ENCODE measurements around the gene HAO2. TPM values are rescaled to one million over a fixed set of nuclear protein-coding genes. Genes with fewer than 3 reads are reported as not detected.

Gene HAO2
- total RNA-seq, 1 experiment from 2014 or later, result not detected

DNA sequence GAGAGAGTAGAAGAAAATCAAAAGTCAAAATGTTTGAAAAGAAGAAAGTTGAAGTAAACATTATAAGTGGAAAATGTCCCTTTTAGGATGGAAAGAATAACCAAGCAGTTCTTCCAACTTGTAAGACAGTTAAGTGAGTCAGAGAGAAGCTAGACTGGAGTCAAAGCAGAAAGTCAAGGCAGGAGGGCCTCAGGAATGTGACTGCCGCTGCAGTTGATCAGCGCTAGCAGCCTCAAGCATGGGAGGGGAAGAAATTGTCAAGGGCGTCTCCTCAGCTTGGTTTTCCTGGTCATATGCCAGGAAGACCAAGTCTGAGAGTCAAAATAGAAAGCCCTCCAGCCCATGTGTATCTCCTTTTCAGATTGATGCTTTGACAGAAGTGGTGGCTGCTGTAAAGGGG is 23.2 kb downstream of the HAO2 start:
- DNase-seq (ENCODE audit: low read depth, low spot score) (no peak), ATAC-seq (no peak)
- Histone ChIP-seq H3K27me3 (ENCODE audit: control insufficient read depth, insufficient read depth, low read length) (no peaks in the 10 kb centered on the region), H3K9me3 (ENCODE audit: control insufficient read depth, insufficient read depth, low read depth, low read length) (no peaks in the 10 kb centered on the region), H3K4me3 (ENCODE audit: low read depth in 2 of 2, low read length in 2 of 2) (no peak overlapping the region), H3K27ac (ENCODE audit: low read length) (no peak overlapping the region), H3K4me1 (ENCODE audit: control insufficient read depth, insufficient read depth, low read length) (no peaks in the 10 kb centered on the region), H3K36me3 (ENCODE audit: control insufficient read depth, insufficient read depth, low read length) (no peaks in the 10 kb centered on the region)
- no TSS peak for BruUV-seq (replicated peaks)
- intact Hi-C loops (cut with micrococcal nuclease; ENCODE audit: unreplicated experiment) (no loop called here), in situ Hi-C loops (cut with HindIII; ENCODE audit: low pct_unique_long_range_greater_than_20kb, low sequenced_read_pairs) (no loop called here)
- TF ChIP-seq TCF7L2 (IDR thresholded peaks at IDR 0.05; ENCODE audit: low read depth, low read length) (no peak), SIN3A (IDR thresholded peaks at IDR 0.05; ENCODE audit: borderline replicate concordance, insufficient read depth, low read depth, low read length) (no peak), POLR2AphosphoS5 (IDR thresholded peaks at IDR 0.05; ENCODE audit: low read depth, low read length) (no peak)
- TF ChIP-seq, protein P1, sequence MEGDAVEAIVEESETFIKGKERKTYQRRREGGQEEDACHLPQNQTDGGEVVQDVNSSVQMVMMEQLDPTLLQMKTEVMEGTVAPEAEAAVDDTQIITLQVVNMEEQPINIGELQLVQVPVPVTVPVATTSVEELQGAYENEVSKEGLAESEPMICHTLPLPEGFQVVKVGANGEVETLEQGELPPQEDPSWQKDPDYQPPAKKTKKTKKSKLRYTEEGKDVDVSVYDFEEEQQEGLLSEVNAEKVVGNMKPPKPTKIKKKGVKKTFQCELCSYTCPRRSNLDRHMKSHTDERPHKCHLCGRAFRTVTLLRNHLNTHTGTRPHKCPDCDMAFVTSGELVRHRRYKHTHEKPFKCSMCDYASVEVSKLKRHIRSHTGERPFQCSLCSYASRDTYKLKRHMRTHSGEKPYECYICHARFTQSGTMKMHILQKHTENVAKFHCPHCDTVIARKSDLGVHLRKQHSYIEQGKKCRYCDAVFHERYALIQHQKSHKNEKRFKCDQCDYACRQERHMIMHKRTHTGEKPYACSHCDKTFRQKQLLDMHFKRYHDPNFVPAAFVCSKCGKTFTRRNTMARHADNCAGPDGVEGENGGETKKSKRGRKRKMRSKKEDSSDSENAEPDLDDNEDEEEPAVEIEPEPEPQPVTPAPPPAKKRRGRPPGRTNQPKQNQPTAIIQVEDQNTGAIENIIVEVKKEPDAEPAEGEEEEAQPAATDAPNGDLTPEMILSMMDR (IDR thresholded peaks at IDR 0.05), result no peak
- TF ChIP-seq, protein P2, sequence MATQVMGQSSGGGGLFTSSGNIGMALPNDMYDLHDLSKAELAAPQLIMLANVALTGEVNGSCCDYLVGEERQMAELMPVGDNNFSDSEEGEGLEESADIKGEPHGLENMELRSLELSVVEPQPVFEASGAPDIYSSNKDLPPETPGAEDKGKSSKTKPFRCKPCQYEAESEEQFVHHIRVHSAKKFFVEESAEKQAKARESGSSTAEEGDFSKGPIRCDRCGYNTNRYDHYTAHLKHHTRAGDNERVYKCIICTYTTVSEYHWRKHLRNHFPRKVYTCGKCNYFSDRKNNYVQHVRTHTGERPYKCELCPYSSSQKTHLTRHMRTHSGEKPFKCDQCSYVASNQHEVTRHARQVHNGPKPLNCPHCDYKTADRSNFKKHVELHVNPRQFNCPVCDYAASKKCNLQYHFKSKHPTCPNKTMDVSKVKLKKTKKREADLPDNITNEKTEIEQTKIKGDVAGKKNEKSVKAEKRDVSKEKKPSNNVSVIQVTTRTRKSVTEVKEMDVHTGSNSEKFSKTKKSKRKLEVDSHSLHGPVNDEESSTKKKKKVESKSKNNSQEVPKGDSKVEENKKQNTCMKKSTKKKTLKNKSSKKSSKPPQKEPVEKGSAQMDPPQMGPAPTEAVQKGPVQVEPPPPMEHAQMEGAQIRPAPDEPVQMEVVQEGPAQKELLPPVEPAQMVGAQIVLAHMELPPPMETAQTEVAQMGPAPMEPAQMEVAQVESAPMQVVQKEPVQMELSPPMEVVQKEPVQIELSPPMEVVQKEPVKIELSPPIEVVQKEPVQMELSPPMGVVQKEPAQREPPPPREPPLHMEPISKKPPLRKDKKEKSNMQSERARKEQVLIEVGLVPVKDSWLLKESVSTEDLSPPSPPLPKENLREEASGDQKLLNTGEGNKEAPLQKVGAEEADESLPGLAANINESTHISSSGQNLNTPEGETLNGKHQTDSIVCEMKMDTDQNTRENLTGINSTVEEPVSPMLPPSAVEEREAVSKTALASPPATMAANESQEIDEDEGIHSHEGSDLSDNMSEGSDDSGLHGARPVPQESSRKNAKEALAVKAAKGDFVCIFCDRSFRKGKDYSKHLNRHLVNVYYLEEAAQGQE (IDR thresholded peaks at IDR 0.05; ENCODE audit: insufficient read depth in 1 of 2, low read depth in 2 of 2, low read length in 1 of 2), result no peak
- CTCF ChIA-PET, result no interaction called here
- POLR2A ChIA-PET, result no interaction called here

DNA sequence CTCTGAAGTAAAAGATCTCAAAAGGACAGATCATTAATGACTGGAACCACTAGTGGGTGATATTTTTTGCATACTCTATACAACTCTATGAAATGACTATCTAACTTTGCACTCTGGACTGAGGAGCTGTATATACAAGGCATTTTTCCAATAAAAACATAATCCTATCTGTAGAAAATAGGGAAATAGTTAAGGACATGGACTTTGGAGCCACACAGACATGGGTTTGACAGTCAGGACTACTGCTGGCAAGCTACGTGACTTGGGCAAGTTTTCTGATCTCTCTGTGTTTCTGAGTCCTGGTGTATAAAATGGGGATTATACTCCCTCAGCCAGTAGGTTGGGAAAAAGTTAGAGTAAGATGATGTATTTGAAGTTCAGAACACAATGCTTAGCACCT is 25.5 kb downstream of the HAO2 start:
- H3K27me3 ChIP-seq (ENCODE audit: control insufficient read depth, insufficient read depth, low read length), result no peaks in the 10 kb centered on the region
- no peak overlapping the region for H3K4me3 ChIP-seq (ENCODE audit: low read depth in 2 of 2, low read length in 2 of 2)
- in situ Hi-C loops (cut with HindIII; ENCODE audit: low pct_unique_long_range_greater_than_20kb, low sequenced_read_pairs) (no loop called here), intact Hi-C loops (cut with micrococcal nuclease; ENCODE audit: unreplicated experiment) (no loop called here)
- ChIA-PET CTCF (no interaction called here), POLR2A (no interaction called here)
- DNase-seq (ENCODE audit: low read depth, low spot score) (no peak), ATAC-seq (no peak)
- no peak for TF ChIP-seq SIN3A (IDR thresholded peaks at IDR 0.05; ENCODE audit: borderline replicate concordance, insufficient read depth, low read depth, low read length)
- no TSS peak for BruUV-seq (replicated peaks)
- no peaks in the 10 kb centered on the region for H3K4me1 ChIP-seq (ENCODE audit: control insufficient read depth, insufficient read depth, low read length)
- H3K36me3 ChIP-seq (ENCODE audit: control insufficient read depth, insufficient read depth, low read length), result no peaks in the 10 kb centered on the region
- no peaks in the 10 kb centered on the region for H3K9me3 ChIP-seq (ENCODE audit: control insufficient read depth, insufficient read depth, low read depth, low read length)
- no peak overlapping the region for H3K27ac ChIP-seq (ENCODE audit: low read length)

DNA sequence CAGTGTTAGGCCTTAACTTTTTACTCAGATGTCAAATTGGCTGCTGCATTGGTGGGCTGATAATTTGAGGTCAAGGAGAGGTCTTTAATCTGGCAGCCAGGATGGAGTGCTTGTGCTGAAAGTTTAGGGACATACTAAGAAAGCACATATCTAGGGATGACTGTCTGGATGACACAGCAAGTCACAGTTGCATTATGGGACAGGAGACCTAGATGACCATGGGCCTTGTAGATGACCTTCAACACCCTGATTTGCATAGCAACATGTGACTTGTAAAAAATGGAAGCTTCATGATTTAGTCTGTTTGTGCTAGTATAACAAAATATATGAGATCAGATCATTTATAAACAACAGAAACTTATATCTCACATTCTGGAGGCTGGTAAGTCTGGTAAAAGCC is 28.4 kb downstream of the HAO2 start:
- no peaks in the 10 kb centered on the region for H3K27me3 ChIP-seq (ENCODE audit: control insufficient read depth, insufficient read depth, low read length)
- POLR2A ChIA-PET, result no interaction called here
- no peaks in the 10 kb centered on the region for H3K9me3 ChIP-seq (ENCODE audit: control insufficient read depth, insufficient read depth, low read depth, low read length)
- BruUV-seq (replicated peaks), result no TSS peak
- DNase-seq (ENCODE audit: low read depth, low spot score) (no peak), ATAC-seq (no peak)
- no peak overlapping the region for H3K27ac ChIP-seq (ENCODE audit: low read length)
- no peaks in the 10 kb centered on the region for H3K36me3 ChIP-seq (ENCODE audit: control insufficient read depth, insufficient read depth, low read length)
- no peak overlapping the region for H3K4me3 ChIP-seq (ENCODE audit: low read depth in 2 of 2, low read length in 2 of 2)
- intact Hi-C loops (cut with micrococcal nuclease; ENCODE audit: unreplicated experiment), result no loop called here
- in situ Hi-C loops (cut with HindIII; ENCODE audit: low pct_unique_long_range_greater_than_20kb, low sequenced_read_pairs), result no loop called here
- CTCF ChIA-PET, result no interaction called here
- no peak for TF ChIP-seq TCF7L2 (IDR thresholded peaks at IDR 0.05; ENCODE audit: low read depth, low read length)
- TF ChIP-seq, protein P1 (IDR thresholded peaks at IDR 0.05), result no peak
- no peak for TF ChIP-seq SIN3A (IDR thresholded peaks at IDR 0.05; ENCODE audit: borderline replicate concordance, insufficient read depth, low read depth, low read length)
- H3K4me1 ChIP-seq (ENCODE audit: control insufficient read depth, insufficient read depth, low read length), result no peaks in the 10 kb centered on the region
